ENCODE data around the gene TMEM25. TPM values are rescaled to one million over a fixed set of nuclear protein-coding genes. Genes with fewer than 3 reads are reported as not detected.

Gene TMEM25
- total RNA-seq, 1 donor from 2014 or later, result 59.5 TPM

- DNase-seq (ENCODE audit: low spot score, unreplicated experiment), result no peak
- H3K9me3 Mint-ChIP-seq (ENCODE audit: low read depth), result no peaks in the 10 kb centered on the region
- no peaks in the 10 kb centered on the region for H3K4me1 Mint-ChIP-seq (ENCODE audit: low read depth)
- H3K27me3 Mint-ChIP-seq, result no peaks in the 10 kb centered on the region
- H3K36me3 Mint-ChIP-seq (ENCODE audit: insufficient read depth), result peaks cover 22% of the 10 kb centered on the region
- TF ChIP-seq CTCF (IDR thresholded peaks at IDR 0.05; ENCODE audit: unreplicated experiment), result no peak
- no peak overlapping the region for H3K4me3 Mint-ChIP-seq (ENCODE audit: low read depth)
- no peak overlapping the region for H3K27ac Mint-ChIP-seq
Observed at GRCh38 chr11:118519549-118519948, 11.4 kb upstream of the TMEM25 start.

DNA sequence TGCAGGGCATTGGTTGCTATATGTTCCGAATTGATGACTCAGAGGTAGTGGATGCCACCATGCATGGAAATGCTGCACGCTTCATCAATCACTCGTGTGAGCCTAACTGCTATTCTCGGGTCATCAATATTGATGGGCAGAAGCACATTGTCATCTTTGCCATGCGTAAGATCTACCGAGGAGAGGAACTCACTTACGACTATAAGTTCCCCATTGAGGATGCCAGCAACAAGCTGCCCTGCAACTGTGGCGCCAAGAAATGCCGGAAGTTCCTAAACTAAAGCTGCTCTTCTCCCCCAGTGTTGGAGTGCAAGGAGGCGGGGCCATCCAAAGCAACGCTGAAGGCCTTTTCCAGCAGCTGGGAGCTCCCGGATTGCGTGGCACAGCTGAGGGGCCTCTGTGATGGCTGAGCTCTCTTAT is 9.1 kb upstream of the TMEM25 start:
- no peaks in the 10 kb centered on the region for H3K27me3 Mint-ChIP-seq
- DNase-seq (ENCODE audit: low spot score, unreplicated experiment), result no peak
- H3K4me1 Mint-ChIP-seq (ENCODE audit: low read depth), result peaks cover 4% of the 10 kb centered on the region
- no peak overlapping the region for H3K4me3 Mint-ChIP-seq (ENCODE audit: low read depth)
- no peak overlapping the region for H3K27ac Mint-ChIP-seq
- no peaks in the 10 kb centered on the region for H3K9me3 Mint-ChIP-seq (ENCODE audit: low read depth)
- no peak for TF ChIP-seq CTCF (IDR thresholded peaks at IDR 0.05; ENCODE audit: unreplicated experiment)
- peaks cover 17% of the 10 kb centered on the region for H3K36me3 Mint-ChIP-seq (ENCODE audit: insufficient read depth)

- Mint-ChIP-seq H3K4me1 (ENCODE audit: low read depth) (peaks cover 5% of the 10 kb centered on the region), H3K4me3 (ENCODE audit: low read depth) (no peak overlapping the region), H3K9me3 (ENCODE audit: low read depth) (no peaks in the 10 kb centered on the region), H3K36me3 (ENCODE audit: insufficient read depth) (peaks cover 17% of the 10 kb centered on the region), H3K27me3 (no peaks in the 10 kb centered on the region), H3K27ac (no peak overlapping the region)
- no peak for DNase-seq (ENCODE audit: low spot score, unreplicated experiment)
- peak; percentile 44 for TF ChIP-seq CTCF (IDR thresholded peaks at IDR 0.05; ENCODE audit: unreplicated experiment)
Observed at GRCh38 chr11:118522571-118523072, 8.4 kb upstream of the TMEM25 start.

DNA sequence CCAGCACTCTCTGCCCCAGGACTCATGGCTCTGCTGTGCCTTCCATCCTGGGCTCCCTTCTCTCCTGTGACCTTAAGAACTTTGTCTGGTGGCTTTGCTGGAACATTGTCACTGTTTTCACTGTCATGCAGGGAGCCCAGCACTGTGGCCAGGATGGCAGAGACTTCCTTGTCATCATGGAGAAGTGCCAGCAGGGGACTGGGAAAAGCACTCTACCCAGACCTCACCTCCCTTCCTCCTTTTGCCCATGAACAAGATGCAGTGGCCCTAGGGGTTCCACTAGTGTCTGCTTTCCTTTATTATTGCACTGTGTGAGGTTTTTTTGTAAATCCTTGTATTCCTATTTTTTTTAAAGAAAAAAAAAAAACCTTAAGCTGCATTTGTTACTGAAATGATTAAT is 6.6 kb upstream of the TMEM25 start:
- peak overlapping the region; percentile 67 for H3K27ac Mint-ChIP-seq
- no peaks in the 10 kb centered on the region for H3K27me3 Mint-ChIP-seq
- no peak for TF ChIP-seq CTCF (IDR thresholded peaks at IDR 0.05; ENCODE audit: unreplicated experiment)
- H3K4me3 Mint-ChIP-seq (ENCODE audit: low read depth), result no peak overlapping the region
- DNase-seq (ENCODE audit: low spot score, unreplicated experiment), result no peak
- peaks cover 17% of the 10 kb centered on the region for H3K36me3 Mint-ChIP-seq (ENCODE audit: insufficient read depth)
- H3K4me1 Mint-ChIP-seq (ENCODE audit: low read depth), result peaks cover 9% of the 10 kb centered on the region
- H3K9me3 Mint-ChIP-seq (ENCODE audit: low read depth), result no peaks in the 10 kb centered on the region

DNA sequence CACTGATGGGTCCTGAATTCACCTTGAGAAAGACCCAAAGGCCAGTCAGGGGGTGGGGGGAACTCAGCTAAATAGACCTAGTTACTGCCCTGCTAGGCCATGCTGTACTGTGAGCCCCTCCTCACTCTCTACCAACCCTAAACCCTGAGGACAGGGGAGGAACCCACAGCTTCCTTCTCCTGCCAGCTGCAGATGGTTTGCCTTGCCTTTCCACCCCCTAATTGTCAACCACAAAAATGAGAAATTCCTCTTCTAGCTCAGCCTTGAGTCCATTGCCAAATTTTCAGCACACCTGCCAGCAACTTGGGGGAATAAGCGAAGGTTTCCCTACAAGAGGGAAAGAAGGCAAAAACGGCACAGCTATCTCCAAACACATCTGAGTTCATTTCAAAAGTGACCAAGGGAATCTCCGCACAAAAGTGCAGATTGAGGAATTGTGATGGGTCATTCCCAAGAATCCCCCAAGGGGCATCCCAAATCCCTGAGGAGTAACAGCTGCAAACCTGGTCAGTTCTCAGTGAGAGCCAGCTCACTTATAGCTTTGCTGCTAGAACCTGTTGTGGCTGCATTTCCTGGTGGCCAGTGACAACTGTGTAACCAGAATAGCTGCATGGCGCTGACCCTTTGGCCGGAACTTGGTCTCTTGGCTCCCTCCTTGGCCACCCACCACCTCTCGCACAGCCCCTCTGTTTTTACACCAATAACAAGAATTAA is 6.1 kb upstream of the TMEM25 start:
- DNase-seq (ENCODE audit: low spot score, unreplicated experiment), result no peak
- Mint-ChIP-seq H3K9me3 (ENCODE audit: low read depth) (no peaks in the 10 kb centered on the region), H3K4me1 (ENCODE audit: low read depth) (peaks cover 12% of the 10 kb centered on the region), H3K36me3 (ENCODE audit: insufficient read depth) (peaks cover 15% of the 10 kb centered on the region), H3K4me3 (ENCODE audit: low read depth) (no peak overlapping the region), H3K27ac (no peak overlapping the region), H3K27me3 (no peaks in the 10 kb centered on the region)
- no peak for TF ChIP-seq CTCF (IDR thresholded peaks at IDR 0.05; ENCODE audit: unreplicated experiment)

Measured in progenitor cell of endocrine pancreas (in vitro differentiated cells).